Mesenchymal stem cell (in vitro differentiated cells and primary cell): Measurements from ENCODE around the gene SOX8.
A peak's percentile ranks its signal among the peaks of the same experiment; 100 is the strongest.

Source experiments
- DNase-seq: peaks from one replicate; pipeline ENCODE4 v3.0.0-alpha.2; 2013
- H2AFZ ChIP-seq: one replicate; pipeline ENCODE4 v1.6.1; 2013; ENCODE audit warnings: low read depth, mild to moderate bottlenecking, control low read depth, inconsistent platforms, low read length, moderate library complexity
- H2AK5ac ChIP-seq: 2 replicates; pipeline ENCODE4 v1.6.1; 2013; ENCODE audit warnings: low read length, moderate library complexity, mild to moderate bottlenecking, inconsistent platforms; ENCODE audit not compliant: severe bottlenecking
- H2BK120ac ChIP-seq: one replicate; pipeline ENCODE4 v1.6.1; 2013; ENCODE audit warnings: low read depth, mild to moderate bottlenecking, inconsistent platforms, low read length, moderate library complexity
- H2BK12ac ChIP-seq, 2 experiments: one replicate each; pipeline ENCODE4 v1.6.1; 2013; ENCODE audit warnings: inconsistent platforms in 2 of 2, low read length in 2 of 2, mild to moderate bottlenecking in 2 of 2, moderate library complexity in 2 of 2, control low read depth in 1 of 2
- H2BK15ac ChIP-seq: one replicate; pipeline ENCODE4 v1.6.1; 2013; ENCODE audit warnings: mild to moderate bottlenecking, low read depth, inconsistent platforms; ENCODE audit not compliant: poor library complexity, severe bottlenecking
- H2BK5ac ChIP-seq: 2 replicates; pipeline ENCODE4 v1.6.1; 2013; ENCODE audit warnings: low read depth, mild to moderate bottlenecking, low read length, control low read depth, inconsistent platforms; ENCODE audit not compliant: poor library complexity, severe bottlenecking
- H3K14ac ChIP-seq, 2 experiments: one replicate each; pipeline ENCODE4 v1.6.1; 2013; ENCODE audit warnings: inconsistent platforms in 2 of 2, low read length in 2 of 2, control low read depth in 1 of 2, mild to moderate bottlenecking in 1 of 2, moderate library complexity in 1 of 2
- H3K18ac ChIP-seq, 2 experiments: one replicate each; pipeline ENCODE4 v1.6.1; 2013; ENCODE audit warnings: inconsistent platforms in 2 of 2, low read length in 2 of 2, control low read depth in 1 of 2, low read depth in 1 of 2, mild to moderate bottlenecking in 1 of 2
- H3K23ac ChIP-seq, 2 experiments: one replicate each; pipeline ENCODE4 v1.6.1; 2013; ENCODE audit warnings: inconsistent platforms in 2 of 2, low read length in 2 of 2, mild to moderate bottlenecking in 2 of 2, moderate library complexity in 2 of 2, control low read depth in 1 of 2
- H3K27ac ChIP-seq: 2 replicates; pipeline ENCODE4 v1.5.1; 2013; ENCODE audit warnings: mild to moderate bottlenecking, moderate library complexity, low read length, control low read depth, inconsistent platforms; ENCODE audit not compliant: poor library complexity, severe bottlenecking
- H3K27me3 ChIP-seq, 2 experiments: 2 replicates each; pipeline versions ENCODE4 v1.6.1 to v1.7.0; 2013; ENCODE audit warnings: low read length in 2 of 2, mild to moderate bottlenecking in 2 of 2, moderate library complexity in 2 of 2, control low read depth in 1 of 2, inconsistent platforms in 1 of 2; ENCODE audit not compliant: control insufficient read depth in 1 of 2, insufficient read depth in 1 of 2
- H3K36me3 ChIP-seq, 2 experiments: 2 replicates each; pipeline versions ENCODE4 v1.6.1 to v1.7.0; 2013; ENCODE audit warnings: low read length in 2 of 2, control low read depth in 1 of 2, inconsistent platforms in 1 of 2, low read depth in 1 of 2, mild to moderate bottlenecking in 1 of 2; ENCODE audit not compliant: insufficient read depth in 2 of 2, control insufficient read depth in 1 of 2
- H3K4ac ChIP-seq, 2 experiments: one replicate each; pipeline ENCODE4 v1.6.1; 2013; ENCODE audit warnings: inconsistent platforms in 2 of 2, low read length in 2 of 2, mild to moderate bottlenecking in 2 of 2, moderate library complexity in 2 of 2, control low read depth in 1 of 2, low read depth in 1 of 2
- H3K4me1 ChIP-seq: 2 replicates; pipeline ENCODE4 v1.6.1; 2013; ENCODE audit warnings: low read depth, low read length, control low read depth; ENCODE audit not compliant: control insufficient read depth, insufficient read depth
- H3K4me2 ChIP-seq: 2 replicates; pipeline ENCODE4 v1.6.1; 2013; ENCODE audit warnings: low read length, mild to moderate bottlenecking, inconsistent platforms; ENCODE audit not compliant: poor library complexity, severe bottlenecking
- H3K4me3 ChIP-seq, 2 experiments: 2 replicates each; pipeline versions ENCODE4 v1.5.1 to v1.7.0; 2013; ENCODE audit warnings: low read length in 2 of 2, mild to moderate bottlenecking in 2 of 2, control low read depth in 1 of 2, low read depth in 1 of 2; ENCODE audit not compliant: insufficient read depth in 1 of 2
- H3K79me1 ChIP-seq: replicated peaks from 2 replicates; pipeline ENCODE4 v1.6.1; 2013; ENCODE audit warnings: mild to moderate bottlenecking, control low read depth, low read length, inconsistent platforms; ENCODE audit not compliant: poor library complexity, severe bottlenecking
- H3K9ac ChIP-seq: 2 replicates; pipeline ENCODE4 v1.7.0; 2013; ENCODE audit warnings: mild to moderate bottlenecking, low read length, moderate library complexity
- H3K9me3 ChIP-seq: 2 replicates; pipeline ENCODE4 v1.7.0; 2013; ENCODE audit warnings: mild to moderate bottlenecking, low read length; ENCODE audit not compliant: control insufficient read depth
- H4K8ac ChIP-seq: one replicate; pipeline ENCODE4 v1.6.1; 2013; ENCODE audit warnings: inconsistent platforms, mild to moderate bottlenecking, low read length, moderate library complexity
- H4K91ac ChIP-seq: one replicate; pipeline ENCODE4 v1.6.1; 2013; ENCODE audit warnings: mild to moderate bottlenecking, low read length, inconsistent platforms
- WGBS: methylation state at CpG from one replicate; pipeline ENCODE4 v1.1.7; 2013; ENCODE audit warnings: mixed read lengths; 5-methylcytosine and 5-hydroxymethylcytosine counted together

Gene SOX8

GRCh38 chr16:991345-991744 lies 9.8 kb downstream of the SOX8 start:
- Histone ChIP-seq H2BK120ac (no peak overlapping the region), H3K18ac (no peak overlapping the region), H3K27ac (no peak overlapping the region), H2BK15ac (no peak overlapping the region), H3K4ac (no peak overlapping the region), H3K14ac (no peak overlapping the region), H4K91ac (no peak overlapping the region), H4K8ac (no peak overlapping the region), H3K9ac (no peak overlapping the region), H3K23ac (no peak overlapping the region), H3K9me3 (peaks cover 23% of the 10 kb centered on the region), H2AK5ac (no peak overlapping the region), H2AFZ (no peak overlapping the region), H3K4me1 (no peaks in the 10 kb centered on the region), H2BK12ac (no peak overlapping the region), H3K4me3 (no peak overlapping the region), H3K4me2 (no peak overlapping the region), H3K36me3 (no peaks in the 10 kb centered on the region), H2BK5ac (no peak overlapping the region), H3K27me3 (peaks cover 12 to 62% of the 10 kb centered on the region in 2 experiments), H3K79me1 (no peaks in the 10 kb centered on the region)
- 87% methylated on average over 4 of the region's 11 CpGs for WGBS
- no peak for DNase-seq

GRCh38 chr16:991773-992172 lies 10.2 kb downstream of the SOX8 start:
- no peak overlapping the region for H2AK5ac ChIP-seq
- no peak overlapping the region for H3K18ac ChIP-seq
- no peak for DNase-seq
- no peak overlapping the region for H2BK12ac ChIP-seq
- H3K27me3 ChIP-seq: peaks cover 16 to 63% of the 10 kb centered on the region in 2 experiments
- H2BK120ac ChIP-seq: no peak overlapping the region
- H3K9me3 ChIP-seq: peaks cover 27% of the 10 kb centered on the region
- H3K9ac ChIP-seq: no peak overlapping the region
- no peak overlapping the region for H3K4me3 ChIP-seq
- H3K4me1 ChIP-seq: no peaks in the 10 kb centered on the region
- no peak overlapping the region for H3K4me2 ChIP-seq
- H3K4ac ChIP-seq: no peak overlapping the region
- no peak overlapping the region for H2BK5ac ChIP-seq
- H3K14ac ChIP-seq: no peak overlapping the region
- no peaks in the 10 kb centered on the region for H3K36me3 ChIP-seq
- no peak overlapping the region for H3K23ac ChIP-seq
- no peak overlapping the region for H4K8ac ChIP-seq
- H3K27ac ChIP-seq: no peak overlapping the region
- H4K91ac ChIP-seq: no peak overlapping the region
- H3K79me1 ChIP-seq: no peaks in the 10 kb centered on the region
- WGBS: 83% methylated on average over 9 of the region's 9 CpGs
- H2BK15ac ChIP-seq: no peak overlapping the region
- H2AFZ ChIP-seq: no peak overlapping the region

GRCh38 chr16:993731-994130 lies 12.2 kb downstream of the SOX8 start:
- H3K23ac ChIP-seq: no peak overlapping the region
- H3K27ac ChIP-seq: no peak overlapping the region
- no peak overlapping the region for H2BK15ac ChIP-seq
- H3K79me1 ChIP-seq: no peaks in the 10 kb centered on the region
- H2BK12ac ChIP-seq: no peak overlapping the region
- 51% methylated on average over 3 of the region's 3 CpGs for WGBS
- H3K14ac ChIP-seq: no peak overlapping the region
- no peaks in the 10 kb centered on the region for H3K36me3 ChIP-seq
- H3K4me3 ChIP-seq: no peak overlapping the region
- no peak overlapping the region for H3K18ac ChIP-seq
- H3K4me2 ChIP-seq: no peak overlapping the region
- no peak for DNase-seq
- H2AFZ ChIP-seq: no peak overlapping the region
- peaks cover 33 to 62% of the 10 kb centered on the region in 2 experiments for H3K27me3 ChIP-seq
- H3K4me1 ChIP-seq: peaks cover 7% of the 10 kb centered on the region
- no peak overlapping the region for H2AK5ac ChIP-seq
- no peak overlapping the region for H3K9ac ChIP-seq
- H3K9me3 ChIP-seq: peaks cover 27% of the 10 kb centered on the region
- H2BK120ac ChIP-seq: no peak overlapping the region
- no peak overlapping the region for H4K91ac ChIP-seq
- H2BK5ac ChIP-seq: no peak overlapping the region
- no peak overlapping the region for H4K8ac ChIP-seq
- no peak overlapping the region for H3K4ac ChIP-seq

GRCh38 chr16:995087-995486 lies 13.5 kb downstream of the SOX8 start:
- Histone ChIP-seq H2AFZ (no peak overlapping the region), H3K9ac (no peak overlapping the region), H3K4me1 (peaks cover 7% of the 10 kb centered on the region), H2BK5ac (no peak overlapping the region), H3K4me3 (no peak overlapping the region), H3K27ac (no peak overlapping the region), H3K36me3 (no peaks in the 10 kb centered on the region), H3K9me3 (peaks cover 27% of the 10 kb centered on the region), H3K18ac (no peak overlapping the region), H2BK12ac (no peak overlapping the region), H3K79me1 (no peaks in the 10 kb centered on the region), H2AK5ac (no peak overlapping the region), H3K27me3 (peaks cover 47 to 61% of the 10 kb centered on the region in 2 experiments), H3K4ac (no peak overlapping the region), H4K91ac (no peak overlapping the region), H3K4me2 (no peak overlapping the region), H2BK120ac (no peak overlapping the region), H3K14ac (no peak overlapping the region), H4K8ac (no peak overlapping the region), H3K23ac (no peak overlapping the region), H2BK15ac (no peak overlapping the region)
- no CpG with 5 or more reads among the region's 3 CpGs for WGBS
- peak; percentile 38 for DNase-seq
